Keratinocyte (primary cell): ENCODE measurements around the gene ETFRF1.

Experiments
- CTCF ChIP-seq, 3 experiments: IDR thresholded peaks in 1 of 3; conservative IDR thresholded peaks in 1 of 3; optimal IDR thresholded peaks in 1 of 3; 2 replicates in 2 of 3; 3 replicates in 1 of 3; pipeline versions ENCODE3 to v1.5.1; 2011; ENCODE audit warnings: low read length in 3 of 3, mild to moderate bottlenecking in 3 of 3, moderate library complexity in 2 of 3, control low read depth in 1 of 3, inconsistent platforms in 1 of 3; ENCODE audit not compliant: insufficient read depth in 2 of 3; ENCODE audit errors: extremely low read depth in 1 of 3
- EZH2 ChIP-seq: IDR thresholded peaks from one replicate; pipeline ENCODE4 v1.6.1; 2012; ENCODE audit warnings: inconsistent platforms, mild to moderate bottlenecking, low read length, moderate library complexity

GRCh38 chr12:25162866-25163265 lies 32.2 kb upstream of the ETFRF1 start:
- no peak for TF ChIP-seq CTCF (optimal IDR thresholded peaks at IDR 0.05 in 1 of 3, IDR thresholded peaks at IDR 0.05 in 1 of 3, conservative IDR thresholded peaks at IDR 0.05 in 1 of 3; ENCODE audit: extremely low read depth in 1 of 3, insufficient read depth in 2 of 3, low read length in 3 of 3)
- no peak for TF ChIP-seq EZH2
